ENCODE data around the gene FTO. TPM values are rescaled to one million over a fixed set of nuclear protein-coding genes. Genes with fewer than 3 reads are reported as not detected.

FTO gene
- total RNA-seq, 1 experiment from 2014 or later, result 57.4 TPM

- TF ChIP-seq IRF1 (CRISPR knock-in tag; IDR thresholded peaks at IDR 0.05) (no peak), AFF4 (CRISPR knock-in tag; IDR thresholded peaks at IDR 0.05; ENCODE audit: borderline replicate concordance) (no peak), E2F5 (CRISPR knock-in tag; IDR thresholded peaks at IDR 0.05) (no peak), ARID4B (CRISPR knock-in tag; IDR thresholded peaks at IDR 0.05; ENCODE audit: borderline replicate concordance) (no peak), USF2 (CRISPR knock-in tag; IDR thresholded peaks at IDR 0.05) (no peak), SOX15 (CRISPR knock-in tag; IDR thresholded peaks at IDR 0.05) (no peak), ZNF416 (CRISPR knock-in tag; IDR thresholded peaks at IDR 0.05) (no peak), IRF2 (CRISPR knock-in tag; IDR thresholded peaks at IDR 0.05; ENCODE audit: borderline replicate concordance, low read depth) (no peak), RORB (CRISPR knock-in tag; IDR thresholded peaks at IDR 0.05) (no peak), ATF1 (CRISPR knock-in tag; IDR thresholded peaks at IDR 0.05) (no peak), HMGA2 (CRISPR knock-in tag; IDR thresholded peaks at IDR 0.05) (no peak)
- no peak overlapping the region for H3K27ac Mint-ChIP-seq
- POLR2A ChIA-PET, result no interaction called here
Observed at GRCh38 chr16:54143934-54144571, 440.1 kb downstream of the FTO start.

GRCh38 chr16:54144572-54144947, 440.6 kb downstream of the FTO start:
- H3K27ac Mint-ChIP-seq, result no peak overlapping the region
- DNase-seq (ENCODE audit: low spot score) (no peak), ATAC-seq (no peak)
- H3K4me3 Mint-ChIP-seq, result no peak overlapping the region
- peaks cover 12% of the 10 kb centered on the region for H3K4me1 Mint-ChIP-seq
- no peaks in the 10 kb centered on the region; the same call in none of the 2 replicates for H3K27me3 Mint-ChIP-seq (ENCODE audit: low read depth)
- CTCF ChIA-PET, result no interaction called here
- POLR2A ChIA-PET, result no interaction called here
- H3K9me3 Mint-ChIP-seq, result peaks cover 6% of the 10 kb centered on the region
- H3K36me3 Mint-ChIP-seq, result 0 out of 2 replicates have a peak, but pooled peaks cover 4% of the 10 kb centered on the region
- no peak for TF ChIP-seq ATF1 (CRISPR knock-in tag; IDR thresholded peaks at IDR 0.05)
- TF ChIP-seq TEAD1 (CRISPR knock-in tag; IDR thresholded peaks at IDR 0.05), result no peak
- TF ChIP-seq ATF3 (CRISPR knock-in tag; conservative IDR thresholded peaks at IDR 0.05), result no peak
- no peak for TF ChIP-seq E2F5 (CRISPR knock-in tag; IDR thresholded peaks at IDR 0.05)
- TF ChIP-seq ARID4B (CRISPR knock-in tag; IDR thresholded peaks at IDR 0.05; ENCODE audit: borderline replicate concordance), result no peak
- TF ChIP-seq MAX (CRISPR knock-in tag; IDR thresholded peaks at IDR 0.05), result no peak
- no peak for TF ChIP-seq NR1H2 (CRISPR knock-in tag; IDR thresholded peaks at IDR 0.05)

More at GRCh38 chr16:54143934-54144571, 440.1 kb downstream of the FTO start:
- Mint-ChIP-seq H3K9me3 (peaks cover 6% of the 10 kb centered on the region), H3K27me3 (ENCODE audit: low read depth) (no peaks in the 10 kb centered on the region; the same call in none of the 2 replicates), H3K36me3 (0 out of 2 replicates have a peak, but pooled peaks cover 4% of the 10 kb centered on the region), H3K4me3 (no peak overlapping the region), H3K4me1 (peaks cover 12% of the 10 kb centered on the region)
- no peak for ATAC-seq
- DNase-seq (ENCODE audit: low spot score), result no peak
- CTCF ChIA-PET, result no interaction called here
